NCI-H345 treated with DMSO at 0.1 percent for 48 hours (cell line): ENCODE data around the gene LYPD5.

ENCODE experiments used
- DNase-seq: peaks from one replicate; lab custom pipeline; 2025; ENCODE audit not compliant: unreplicated experiment; lab: John Stamatoyannopoulos, UW

LYPD5 gene

GRCh38 chr19:43754503-43755255 lies 47.6 kb downstream of the LYPD5 start, which contains the start of gene SMG9:
TSS of gene SMG9 (minus strand) at chr19:43754962. CDS start at chr19:43750741, 4,221 bp downstream.
- DNase-seq: peak; percentile 69

GRCh38 chr19:43754253-43754502 lies 48.1 kb downstream of the LYPD5 start:
- DNase-seq: no peak

GRCh38 chr19:43752287-43752875 lies 49.9 kb downstream of the LYPD5 start:
- DNase-seq: no peak

GRCh38 chr19:43751466-43752220 lies 50.6 kb downstream of the LYPD5 start:
- no peak for DNase-seq

- no peak for DNase-seq
Measured at GRCh38 chr19:43749898-43750297, 52.3 kb downstream of the LYPD5 start.

- no peak for DNase-seq
Measured at GRCh38 chr19:43749152-43749551, 53.1 kb downstream of the LYPD5 start.

GRCh38 chr19:43748685-43749084 lies 53.6 kb downstream of the LYPD5 start:
- no peak for DNase-seq

GRCh38 chr19:43748205-43748594 lies 54.0 kb downstream of the LYPD5 start:
- DNase-seq: no peak

- no peak for DNase-seq
Measured at GRCh38 chr19:43747557-43748204, 54.6 kb downstream of the LYPD5 start.
